Loucy (cell line): Measurements from ENCODE around the gene WWOX.

Experiments
- EZH2phosphoT487 ChIP-seq: fragments of 200-600 bp; IDR thresholded peaks from 2 replicates; pipeline ENCODE4 v1.6.1; 2018; ENCODE audit warnings: antibody characterized with exemption, mild to moderate bottlenecking, moderate library complexity, borderline replicate concordance
- TF ChIP-seq, protein P1 (sequence below): fragments of 200-600 bp; sonication (generic); conservative IDR thresholded peaks from 2 replicates; pipeline ENCODE4 v1.5.1; 2014; ENCODE audit warnings: mild to moderate bottlenecking, antibody characterized with exemption, low read length

GRCh38 chr16:78942625-78943245 is 843.3 kb downstream of the WWOX start:
- TF ChIP-seq, protein P1, sequence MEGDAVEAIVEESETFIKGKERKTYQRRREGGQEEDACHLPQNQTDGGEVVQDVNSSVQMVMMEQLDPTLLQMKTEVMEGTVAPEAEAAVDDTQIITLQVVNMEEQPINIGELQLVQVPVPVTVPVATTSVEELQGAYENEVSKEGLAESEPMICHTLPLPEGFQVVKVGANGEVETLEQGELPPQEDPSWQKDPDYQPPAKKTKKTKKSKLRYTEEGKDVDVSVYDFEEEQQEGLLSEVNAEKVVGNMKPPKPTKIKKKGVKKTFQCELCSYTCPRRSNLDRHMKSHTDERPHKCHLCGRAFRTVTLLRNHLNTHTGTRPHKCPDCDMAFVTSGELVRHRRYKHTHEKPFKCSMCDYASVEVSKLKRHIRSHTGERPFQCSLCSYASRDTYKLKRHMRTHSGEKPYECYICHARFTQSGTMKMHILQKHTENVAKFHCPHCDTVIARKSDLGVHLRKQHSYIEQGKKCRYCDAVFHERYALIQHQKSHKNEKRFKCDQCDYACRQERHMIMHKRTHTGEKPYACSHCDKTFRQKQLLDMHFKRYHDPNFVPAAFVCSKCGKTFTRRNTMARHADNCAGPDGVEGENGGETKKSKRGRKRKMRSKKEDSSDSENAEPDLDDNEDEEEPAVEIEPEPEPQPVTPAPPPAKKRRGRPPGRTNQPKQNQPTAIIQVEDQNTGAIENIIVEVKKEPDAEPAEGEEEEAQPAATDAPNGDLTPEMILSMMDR: no peak
- TF ChIP-seq EZH2phosphoT487: no peak
